Measurements from ENCODE around the gene PDE2A. TPM values are rescaled to one million over a fixed set of nuclear protein-coding genes. Genes with fewer than 3 reads are reported as not detected.
A peak's percentile ranks its signal among the peaks of the same experiment; 100 is the strongest.

The PDE2A gene
- total RNA-seq, 4 donors from 2014 or later: 40.6 to 68.8 (median 47.6) TPM

DNA sequence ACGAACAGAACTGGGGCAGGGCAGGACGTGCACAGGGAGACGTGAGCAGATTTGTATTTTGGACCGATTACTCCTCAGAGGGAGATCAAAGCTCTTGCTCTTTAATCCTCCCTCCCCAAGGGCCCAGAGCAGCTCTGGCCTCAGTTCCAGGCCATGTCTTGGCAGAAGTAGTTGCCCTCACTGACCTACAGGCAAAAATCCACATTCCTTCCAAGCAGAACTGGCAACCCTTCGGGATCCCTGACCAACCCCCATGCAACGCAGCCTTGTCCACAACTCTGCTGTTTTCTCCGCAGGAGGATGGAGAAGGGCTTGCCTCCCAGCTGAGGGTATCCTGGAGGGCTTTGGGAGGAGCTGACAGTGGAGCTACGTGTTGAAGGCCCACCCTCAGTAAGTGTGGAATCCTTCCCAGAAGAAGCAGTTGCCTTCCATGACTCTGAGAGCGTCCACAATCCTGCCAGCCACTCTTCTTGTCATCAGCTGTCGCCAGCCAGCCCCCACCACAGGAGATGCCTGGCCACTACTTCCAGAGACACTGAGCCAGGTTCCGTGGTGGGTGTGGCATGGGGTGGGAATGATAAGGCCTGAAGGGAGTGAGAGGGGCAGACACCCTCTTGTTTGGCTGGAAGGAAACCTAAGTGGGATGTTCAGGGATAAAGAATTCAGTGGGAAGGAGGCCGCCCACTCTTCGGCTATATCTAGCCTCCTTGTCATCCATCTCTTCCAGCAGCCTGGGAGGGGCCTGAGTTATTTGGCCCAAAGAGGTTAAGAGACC, 68.1 kb downstream of the PDE2A start:
- Histone ChIP-seq H3K27ac (replicated peaks in 1 of 4) (peak overlapping the region in 2 of 4 donors; percentile 34), H3K9me3 (no peaks in the 10 kb centered on the region), H3K4me3 (no peak overlapping the region), H3K27me3 (no peaks in the 10 kb centered on the region), H3K36me3 (peaks cover 0 to 53% (median 21%) of the 10 kb centered on the region in 4 donors), H3K4me1 (peaks cover 14 to 31% (median 21%) of the 10 kb centered on the region in 4 donors)
- TF ChIP-seq, protein P1, sequence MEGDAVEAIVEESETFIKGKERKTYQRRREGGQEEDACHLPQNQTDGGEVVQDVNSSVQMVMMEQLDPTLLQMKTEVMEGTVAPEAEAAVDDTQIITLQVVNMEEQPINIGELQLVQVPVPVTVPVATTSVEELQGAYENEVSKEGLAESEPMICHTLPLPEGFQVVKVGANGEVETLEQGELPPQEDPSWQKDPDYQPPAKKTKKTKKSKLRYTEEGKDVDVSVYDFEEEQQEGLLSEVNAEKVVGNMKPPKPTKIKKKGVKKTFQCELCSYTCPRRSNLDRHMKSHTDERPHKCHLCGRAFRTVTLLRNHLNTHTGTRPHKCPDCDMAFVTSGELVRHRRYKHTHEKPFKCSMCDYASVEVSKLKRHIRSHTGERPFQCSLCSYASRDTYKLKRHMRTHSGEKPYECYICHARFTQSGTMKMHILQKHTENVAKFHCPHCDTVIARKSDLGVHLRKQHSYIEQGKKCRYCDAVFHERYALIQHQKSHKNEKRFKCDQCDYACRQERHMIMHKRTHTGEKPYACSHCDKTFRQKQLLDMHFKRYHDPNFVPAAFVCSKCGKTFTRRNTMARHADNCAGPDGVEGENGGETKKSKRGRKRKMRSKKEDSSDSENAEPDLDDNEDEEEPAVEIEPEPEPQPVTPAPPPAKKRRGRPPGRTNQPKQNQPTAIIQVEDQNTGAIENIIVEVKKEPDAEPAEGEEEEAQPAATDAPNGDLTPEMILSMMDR (IDR thresholded peaks at IDR 0.05): no peak
- no peak for TF ChIP-seq POLR2AphosphoS5 (IDR thresholded peaks at IDR 0.05)
- 63% methylated on average over 12 of the region's 13 CpGs for WGBS
- no peak for DNase-seq (ENCODE audit: extremely low spot score)
- intact Hi-C loops (cut with DNase I): no loop called here

DNA sequence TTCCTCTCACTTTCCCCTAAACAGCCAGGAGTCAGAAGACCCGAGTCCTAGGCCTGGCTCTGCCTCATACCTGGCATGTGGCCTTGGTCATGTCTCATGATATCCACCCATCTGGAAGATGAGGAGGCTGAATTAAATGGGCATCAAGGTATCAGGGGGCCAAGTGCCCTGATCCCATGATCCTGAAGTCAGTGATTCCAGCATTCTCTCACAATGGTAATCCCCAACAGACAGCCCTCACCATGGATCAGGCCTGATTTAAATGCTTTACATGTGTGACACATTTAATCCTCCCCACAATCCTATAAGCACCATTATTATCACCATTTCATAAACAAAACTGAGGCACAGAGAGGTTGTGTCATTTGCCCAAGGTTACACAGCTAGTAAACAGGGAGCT, 70.0 kb downstream of the PDE2A start:
- intact Hi-C loops (cut with DNase I): no loop called here
- Histone ChIP-seq H3K4me3 (no peak overlapping the region), H3K27ac (replicated peaks in 1 of 4) (no peak overlapping the region), H3K36me3 (peaks cover 0 to 59% (median 21%) of the 10 kb centered on the region in 4 donors), H3K4me1 (peaks cover 14 to 31% (median 23%) of the 10 kb centered on the region in 4 donors), H3K9me3 (no peaks in the 10 kb centered on the region), H3K27me3 (no peaks in the 10 kb centered on the region)
- no peak for DNase-seq (ENCODE audit: extremely low spot score)
- 78% methylated on average over 1 of the region's 1 CpG for WGBS
- TF ChIP-seq EP300 (IDR thresholded peaks at IDR 0.05): no peak
- TF ChIP-seq POLR2A (IDR thresholded peaks at IDR 0.05; ENCODE audit: low read depth): no peak
- no peak for TF ChIP-seq POLR2AphosphoS5 (IDR thresholded peaks at IDR 0.05)
- TF ChIP-seq, protein P1 (IDR thresholded peaks at IDR 0.05): no peak

DNA sequence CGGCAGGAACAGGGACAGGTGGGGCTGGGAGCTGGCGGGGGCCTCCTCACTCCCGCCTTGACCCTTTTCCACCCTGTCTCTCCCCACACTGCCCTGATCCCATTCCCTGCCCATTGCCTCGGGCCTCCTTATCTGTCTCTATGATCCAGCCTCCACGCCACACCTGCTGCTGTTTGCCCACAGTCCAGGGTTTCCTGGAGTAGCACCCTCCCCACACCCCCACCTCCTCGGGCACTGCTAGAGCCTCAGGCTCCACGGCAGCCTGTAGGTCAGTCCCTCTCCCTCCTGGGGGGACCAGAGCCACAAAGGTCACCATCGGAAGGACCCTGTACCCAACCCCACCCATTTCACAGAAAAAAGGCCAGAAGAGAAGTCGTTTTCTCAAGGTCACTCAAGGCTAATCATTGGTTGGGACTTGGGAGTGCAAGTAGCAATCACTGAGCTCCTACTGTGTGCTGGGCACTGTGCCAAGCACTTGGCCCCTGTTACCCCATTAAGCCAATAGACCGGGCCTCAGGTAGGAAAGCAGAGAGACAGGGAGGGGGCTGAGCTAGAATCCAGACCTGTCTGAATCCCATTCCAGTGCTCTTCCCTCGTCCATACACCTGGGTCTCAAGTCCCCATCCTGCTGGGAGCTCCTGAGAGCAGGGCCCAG, 71.8 kb downstream of the PDE2A start:
- Histone ChIP-seq H3K36me3 (peaks cover 0 to 52% (median 19%) of the 10 kb centered on the region in 4 donors), H3K27ac (replicated peaks in 1 of 4) (no peak overlapping the region), H3K27me3 (no peaks in the 10 kb centered on the region), H3K9me3 (no peaks in the 10 kb centered on the region), H3K4me1 (peaks cover 14 to 29% (median 25%) of the 10 kb centered on the region in 4 donors), H3K4me3 (no peak overlapping the region)
- no peak for DNase-seq (ENCODE audit: extremely low spot score)
- intact Hi-C loops (cut with DNase I): no loop called here
- no peak for TF ChIP-seq EP300 (IDR thresholded peaks at IDR 0.05)
- WGBS: 88% methylated on average over 11 of the region's 11 CpGs

DNA sequence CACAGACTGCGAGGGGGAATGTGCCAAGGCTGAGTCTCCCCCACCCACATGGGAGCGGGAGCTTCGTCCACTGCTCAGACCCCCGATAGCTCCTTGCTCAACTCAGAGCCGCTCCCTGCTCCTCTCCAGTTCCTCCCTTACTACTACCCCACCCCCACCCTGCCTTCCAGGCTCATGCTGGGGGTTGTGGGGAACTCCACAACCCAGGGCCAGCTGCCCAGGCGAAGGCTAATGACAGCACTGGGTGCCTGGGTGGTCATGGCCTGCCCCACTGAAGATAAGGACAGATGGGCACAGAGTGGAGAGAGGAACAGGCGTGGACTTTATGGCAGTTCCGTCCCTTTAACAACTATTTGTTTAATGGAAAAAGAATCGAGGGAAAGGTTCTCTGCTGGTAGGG, 73.7 kb downstream of the PDE2A start:
- WGBS: 73% methylated on average over 9 of the region's 9 CpGs
- no peak overlapping the region for H3K27ac ChIP-seq (replicated peaks in 1 of 4)

More for the DNA sequence above, 73.7 kb downstream of the PDE2A start:
- intact Hi-C loops (cut with DNase I): no loop called here
- TF ChIP-seq EP300 (IDR thresholded peaks at IDR 0.05) (no peak), POLR2AphosphoS5 (IDR thresholded peaks at IDR 0.05) (no peak), POLR2A (IDR thresholded peaks at IDR 0.05; ENCODE audit: low read depth) (no peak)
- TF ChIP-seq, protein P1 (IDR thresholded peaks at IDR 0.05): no peak
- no peak for DNase-seq (ENCODE audit: extremely low spot score)
- Histone ChIP-seq H3K27me3 (no peaks in the 10 kb centered on the region), H3K4me3 (no peak overlapping the region), H3K36me3 (peaks cover 0 to 51% (median 19%) of the 10 kb centered on the region in 4 donors), H3K4me1 (peaks cover 3 to 13% (median 7%) of the 10 kb centered on the region in 4 donors), H3K9me3 (no peaks in the 10 kb centered on the region)

Measured in esophagus muscularis mucosa (tissue), 4 donors.